GM18909 (cell line): Measurements from ENCODE around the gene ZNF592.
"Not testable (repeated sequence)": the region's sequence is repeated elsewhere in the genome, so short reads cannot be mapped to it uniquely, and the experiment has no call there.

ENCODE experiments used
- ATAC-seq: cut with Tn5 transposase; IDR thresholded peaks from one replicate; pipeline ENCODE4 v1.9.1; 2021; ENCODE audit warnings: mild to moderate bottlenecking; ENCODE audit not compliant: unreplicated experiment, poor library complexity

ZNF592 gene

DNA sequence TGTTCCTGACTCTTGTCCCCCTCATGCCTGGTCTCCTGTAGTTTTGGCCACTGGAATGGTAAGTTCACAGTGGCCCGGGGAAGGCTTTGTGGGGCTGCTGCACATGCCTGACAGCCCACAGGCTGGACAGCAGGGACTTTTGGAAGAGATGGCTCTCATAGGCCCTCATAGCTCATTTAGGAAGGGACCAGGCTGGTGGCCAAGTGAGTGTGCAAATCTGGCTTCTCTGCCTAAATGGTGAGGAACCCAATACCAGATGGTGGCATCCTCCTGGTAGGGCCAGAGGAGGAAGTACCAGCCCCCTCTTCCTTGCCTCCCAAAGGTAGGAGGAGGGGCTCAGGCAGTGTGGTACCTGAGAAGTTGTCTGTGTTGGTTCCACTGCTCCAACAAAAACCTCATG, 94.4 kb downstream of the ZNF592 start:
- no peak for ATAC-seq

DNA sequence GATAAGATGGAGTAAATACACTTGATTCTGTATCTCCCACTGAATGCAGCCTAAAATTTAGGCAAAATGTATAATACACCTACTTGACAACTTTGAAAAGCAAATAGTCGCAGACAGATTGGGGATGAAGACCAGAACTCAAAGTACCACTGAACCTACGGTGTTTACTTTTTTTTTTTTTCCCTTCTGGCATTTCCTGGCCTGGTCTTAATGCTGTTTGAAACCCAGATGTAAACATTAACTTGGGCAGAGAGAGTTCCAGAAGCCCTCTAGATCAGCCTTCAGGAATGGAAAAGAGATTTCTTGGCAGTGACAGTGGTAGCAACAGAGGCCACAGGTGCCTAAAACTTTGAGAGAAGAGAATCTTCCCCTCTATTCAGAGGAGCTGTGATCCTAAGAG, 96.6 kb downstream of the ZNF592 start:
- ATAC-seq = no peak

DNA sequence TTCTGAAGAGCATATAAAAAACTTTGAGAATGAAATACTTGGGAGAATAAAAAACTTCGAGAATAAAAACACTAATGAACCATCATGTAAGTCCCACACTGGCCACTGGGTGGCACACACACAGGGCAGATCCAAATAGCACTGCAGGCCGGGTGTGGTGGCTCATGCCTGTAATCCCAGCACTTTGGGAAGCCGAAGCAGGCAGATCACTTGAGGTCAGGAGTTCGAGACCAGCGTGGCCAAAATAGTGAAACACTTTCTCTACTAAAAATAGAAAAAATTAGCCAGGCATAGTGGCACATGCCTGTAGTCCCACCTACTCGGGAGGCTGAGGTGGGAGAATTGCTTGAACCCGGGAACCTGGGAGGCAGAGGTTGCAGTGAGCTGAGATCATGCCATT, 97.2 kb downstream of the ZNF592 start:
- not testable (repeated sequence) for ATAC-seq

DNA sequence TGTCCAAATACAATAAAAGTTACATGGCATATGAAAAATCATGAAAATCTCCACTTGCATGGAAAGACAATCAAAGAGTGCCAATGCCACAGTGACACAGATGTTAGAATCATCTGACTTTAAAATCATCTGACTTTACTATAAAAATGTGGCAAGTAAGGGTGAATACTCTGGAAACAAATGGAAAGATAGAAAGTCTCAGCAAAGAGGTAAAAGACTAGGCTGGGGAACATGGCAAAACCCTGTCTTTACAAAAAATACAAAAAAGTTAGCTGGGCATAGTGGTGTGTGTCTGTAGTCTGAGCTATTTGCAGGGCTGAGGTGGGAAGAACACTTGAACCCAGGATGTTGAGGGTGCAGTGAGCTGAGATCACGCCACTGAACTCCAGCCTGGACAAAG, 97.9 kb downstream of the ZNF592 start:
- ATAC-seq = no peak

DNA sequence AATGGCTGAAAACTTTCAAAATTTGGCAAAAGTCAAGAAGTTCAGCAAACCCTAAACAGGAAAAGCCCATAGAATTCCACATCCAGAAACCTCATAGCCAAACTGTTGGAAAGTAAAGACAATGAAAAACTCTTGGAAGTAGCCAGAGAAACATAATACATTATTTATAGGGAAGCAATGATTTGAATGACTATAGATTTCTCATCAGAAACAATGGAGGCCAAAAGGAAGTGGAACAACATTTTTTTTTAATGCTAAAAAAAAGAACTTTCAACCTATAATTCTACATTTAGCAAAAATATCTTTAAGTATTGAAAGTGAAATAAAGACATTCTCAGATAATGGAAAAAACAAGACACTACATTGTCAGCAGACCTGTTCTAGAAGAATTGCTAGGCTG, 99.0 kb downstream of the ZNF592 start:
- ATAC-seq = no peak

DNA sequence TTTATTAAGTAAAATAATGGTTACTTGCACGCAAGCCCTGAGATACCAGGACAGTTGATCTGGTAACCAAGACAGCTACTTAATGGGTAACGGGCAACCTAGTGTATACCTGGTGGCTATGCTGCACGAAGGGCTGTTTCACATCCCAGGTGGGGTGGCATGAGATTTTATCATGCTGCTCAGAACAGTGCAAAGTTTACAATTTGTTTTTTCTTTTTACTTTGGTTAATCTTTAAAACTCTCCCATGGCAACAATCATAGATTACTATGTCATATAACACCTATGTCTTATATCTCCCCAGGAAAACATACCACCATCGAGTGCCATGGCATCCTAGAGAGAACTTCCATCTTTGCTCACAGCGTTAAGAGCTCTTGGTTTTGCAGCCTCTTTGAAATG, 103.8 kb downstream of the ZNF592 start:
- no peak for ATAC-seq

DNA sequence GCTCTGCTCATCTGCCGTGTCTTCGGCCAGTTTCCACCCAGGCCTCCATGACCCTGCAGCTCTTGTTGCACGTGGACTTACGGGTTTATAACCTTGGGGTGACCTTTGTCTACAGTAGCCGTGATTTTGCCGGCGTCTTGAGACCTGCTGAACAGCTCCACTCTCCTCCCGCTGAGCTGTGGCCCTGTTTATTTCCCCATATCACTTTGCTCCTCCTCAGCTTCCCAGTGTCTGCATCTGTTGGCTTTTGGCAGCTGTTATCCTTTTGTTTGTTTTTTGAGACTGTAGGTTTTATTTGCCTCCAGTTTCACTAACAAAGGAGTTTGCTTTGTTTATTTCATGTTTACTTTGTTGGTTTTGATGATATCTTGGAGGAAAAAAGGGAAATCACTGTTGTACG, 106.7 kb downstream of the ZNF592 start:
- ATAC-seq = no peak

DNA sequence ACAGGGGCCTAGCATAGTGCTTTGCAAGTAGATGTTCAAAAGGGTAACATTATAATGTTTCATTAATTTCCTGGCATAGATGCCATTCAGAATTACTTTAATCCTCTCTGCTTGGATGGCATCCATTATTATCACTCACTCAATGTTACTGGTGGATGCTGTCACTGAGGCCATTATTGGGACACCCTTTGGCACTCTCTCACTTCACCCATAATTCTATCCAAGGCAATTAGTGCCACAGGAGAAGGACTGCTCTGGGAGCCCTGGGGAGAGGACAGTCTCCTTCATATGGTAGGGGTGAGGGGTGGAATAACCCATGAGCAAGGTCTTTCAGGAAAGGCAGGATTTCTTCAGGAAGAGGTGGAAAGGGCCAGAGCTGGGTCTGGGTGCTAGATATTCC, 107.4 kb downstream of the ZNF592 start:
- ATAC-seq = no peak
